AG04450 (cell line): ENCODE data around the gene LILRB2. TPM values are rescaled to one million over a fixed set of nuclear protein-coding genes. Genes with fewer than 3 reads are reported as not detected.
"Not testable (repeated sequence)": the region's sequence is repeated elsewhere in the genome, so short reads cannot be mapped to it uniquely, and the experiment has no call there.

Experiments used
- CTCF ChIA-PET: fragments of 300-600, 350-600 bp; formaldehyde crosslinking; extraction: SDS; loops from one replicate; lab custom pipeline; 2022; ENCODE audit warnings: antibody characterized with exemption, inconsistent platforms; lab: Charles Lee
- POLR2A ChIA-PET: fragments of 350-600 bp; formaldehyde crosslinking; extraction: SDS; loops from one replicate; lab custom pipeline; 2021; ENCODE audit warnings: antibody characterized with exemption, inconsistent platforms; lab: Yijun Ruan, JAX
- DNase-seq: peaks from one replicate; pipeline ENCODE4 v3.0.0-alpha.2; 2011; ENCODE audit warnings: low read depth, low spot score
- H3K27ac ChIP-seq: one replicate; pipeline ENCODE4 v1.5.1; 2012; ENCODE audit warnings: low read depth, low read length, control low read depth
- H3K27me3 ChIP-seq: one replicate; pipeline ENCODE4 v1.6.0; 2012; ENCODE audit warnings: low read length; ENCODE audit not compliant: control insufficient read depth, insufficient read depth
- H3K4me3 ChIP-seq: 2 replicates; pipeline ENCODE4 v1.5.1; 2011; ENCODE audit warnings: mild to moderate bottlenecking, low read depth, low read length, control low read depth
- H3K9me3 ChIP-seq: 2 replicates; pipeline ENCODE4 v1.5.1; 2012; ENCODE audit warnings: low read length; ENCODE audit not compliant: control insufficient read depth, insufficient read depth
- CTCF ChIP-seq: IDR thresholded peaks from 2 replicates; pipeline ENCODE4 v1.5.1; 2011; ENCODE audit warnings: low read depth, low read length, control low read depth, inconsistent platforms
- polyA plus RNA-seq: library from polyadenylated mRNA; depleted of rRNA; stranded (reverse); fragments of >200 nt; gene quantifications from 2 replicates; pipeline ENCODE4 v1.2.3, GENCODE V29; 2011

The LILRB2 gene
- polyA plus RNA-seq, 1 experiment, result not detected

- DNase-seq, result no peak
- no peak overlapping the region for H3K27ac ChIP-seq
- no peak for TF ChIP-seq CTCF
- ChIA-PET POLR2A (no interaction called here), CTCF (no interaction called here)
- peaks cover 20% of the 10 kb centered on the region for H3K27me3 ChIP-seq
- no peak overlapping the region for H3K4me3 ChIP-seq
- no peaks in the 10 kb centered on the region for H3K9me3 ChIP-seq
These were observed 28.1 kb downstream of the LILRB2 start for GRCh38 chr19:54252845-54253244.

GRCh38 chr19:54252243-54252642, 28.7 kb downstream of the LILRB2 start:
- peaks cover 20% of the 10 kb centered on the region for H3K27me3 ChIP-seq
- no peak for TF ChIP-seq CTCF
- ChIA-PET POLR2A (no interaction called here), CTCF (no interaction called here)
- H3K27ac ChIP-seq, result no peak overlapping the region
- no peaks in the 10 kb centered on the region for H3K9me3 ChIP-seq
- no peak for DNase-seq
- H3K4me3 ChIP-seq, result no peak overlapping the region

- no peaks in the 10 kb centered on the region for H3K9me3 ChIP-seq
- H3K27ac ChIP-seq, result no peak overlapping the region
- CTCF ChIA-PET, result no interaction called here
- POLR2A ChIA-PET, result no interaction called here
- H3K4me3 ChIP-seq, result no peak overlapping the region
- no peak for DNase-seq
- peaks cover 7% of the 10 kb centered on the region for H3K27me3 ChIP-seq
- no peak for TF ChIP-seq CTCF
These were observed 32.8 kb downstream of the LILRB2 start for GRCh38 chr19:54248016-54248601.

GRCh38 chr19:54247106-54247930, 33.6 kb downstream of the LILRB2 start:
- DNase-seq, result no peak
- POLR2A ChIA-PET, result no interaction called here
- Histone ChIP-seq H3K4me3 (no peak overlapping the region), H3K9me3 (no peaks in the 10 kb centered on the region), H3K27ac (no peak overlapping the region), H3K27me3 (peaks cover 4% of the 10 kb centered on the region)
- TF ChIP-seq CTCF, result no peak
- CTCF ChIA-PET, result no interaction called here

- TF ChIP-seq CTCF, result no peak
- Histone ChIP-seq H3K27me3 (no peaks in the 10 kb centered on the region), H3K9me3 (no peaks in the 10 kb centered on the region), H3K4me3 (no peak overlapping the region), H3K27ac (no peak overlapping the region)
- CTCF ChIA-PET, result no interaction called here
- no peak for DNase-seq
- POLR2A ChIA-PET, result no interaction called here
These were observed 35.0 kb downstream of the LILRB2 start for GRCh38 chr19:54245936-54246335.

- DNase-seq, CTCF ChIA-PET, H3K27ac ChIP-seq, POLR2A ChIA-PET, H3K4me3 ChIP-seq, H3K9me3 ChIP-seq, H3K27me3 ChIP-seq: not testable (repeated sequence)
These were observed 37.1 kb downstream of the LILRB2 start for GRCh38 chr19:54243809-54244208.

- H3K27me3 ChIP-seq, POLR2A ChIA-PET, CTCF ChIA-PET, DNase-seq, H3K27ac ChIP-seq, H3K4me3 ChIP-seq, H3K9me3 ChIP-seq: not testable (repeated sequence)
These were observed 38.3 kb downstream of the LILRB2 start, which contains the start of gene LILRA6 for GRCh38 chr19:54242646-54243045. Gene LILRA6, minus strand, starts transcription at chr19:54242790.
